Naive B cell (primary cell): ENCODE data around the gene TPM4. TPM values are rescaled to one million over a fixed set of nuclear protein-coding genes. Genes with fewer than 3 reads are reported as not detected.
A peak's percentile ranks its signal among the peaks of the same experiment; 100 is the strongest.
"Not testable (repeated sequence)": the region's sequence is repeated elsewhere in the genome, so short reads cannot be mapped to it uniquely, and the experiment has no call there.

Source experiments
- ATAC-seq, 2 donors: fragments of 150-1000 bp; cut with Tn5 transposase; 2 replicates each; pipeline ENCODE4 v1.10.0; 2021; ENCODE audit warnings: low read depth in 2 of 2, mild to moderate bottlenecking in 2 of 2, moderate library complexity in 2 of 2
- DNase-seq: peaks from one replicate; pipeline ENCODE4 v3.0.0; 2022
- H3K27ac Mint-ChIP-seq, 6 donors: one replicate each; pipeline ENCODE4 v1.8.0; 2020 to 2022; ENCODE audit warnings: mild to moderate bottlenecking in 6 of 6, mixed read lengths in 6 of 6, moderate library complexity in 5 of 6, inconsistent platforms in 2 of 6
- H3K27me3 Mint-ChIP-seq, 3 donors: one replicate each; pipeline ENCODE4 v1.8.0; 2021 to 2022; ENCODE audit warnings: mixed read lengths in 3 of 3, mild to moderate bottlenecking in 1 of 3
- H3K36me3 Mint-ChIP-seq, 2 donors: one replicate each; pipeline ENCODE4 v1.8.0; 2020 to 2022; ENCODE audit warnings: mixed read lengths in 2 of 2, inconsistent platforms in 1 of 2, mild to moderate bottlenecking in 1 of 2
- H3K4me1 Mint-ChIP-seq, 3 donors: one replicate each; pipeline ENCODE4 v1.8.0; 2020 to 2022; ENCODE audit warnings: mixed read lengths in 3 of 3, inconsistent platforms in 1 of 3, mild to moderate bottlenecking in 1 of 3, moderate library complexity in 1 of 3
- H3K4me3 Mint-ChIP-seq, 8 donors: one replicate each; pipeline ENCODE4 v1.8.0; 2020 to 2022; ENCODE audit warnings: mild to moderate bottlenecking in 8 of 8, mixed read lengths in 8 of 8, moderate library complexity in 8 of 8, inconsistent platforms in 2 of 8
- H3K9me3 Mint-ChIP-seq, 7 donors: one replicate each; pipeline ENCODE4 v1.8.0; 2020 to 2022; ENCODE audit warnings: mixed read lengths in 7 of 7, mild to moderate bottlenecking in 5 of 7, inconsistent platforms in 2 of 7, moderate library complexity in 1 of 7
- polyA plus RNA-seq, 6 donors: library from polyadenylated mRNA; unstranded; fragments of 300-500 nt; fragmentation: Illumina TruSeq; gene quantifications; one replicate each; pipeline ENCODE4 v1.2.3, GENCODE V29; 2021; ENCODE audit warnings: low read depth in 6 of 6

Gene TPM4
- polyA plus RNA-seq, 6 donors from 2014 or later: 53.6 to 85.7 (median 76.7) TPM

DNA sequence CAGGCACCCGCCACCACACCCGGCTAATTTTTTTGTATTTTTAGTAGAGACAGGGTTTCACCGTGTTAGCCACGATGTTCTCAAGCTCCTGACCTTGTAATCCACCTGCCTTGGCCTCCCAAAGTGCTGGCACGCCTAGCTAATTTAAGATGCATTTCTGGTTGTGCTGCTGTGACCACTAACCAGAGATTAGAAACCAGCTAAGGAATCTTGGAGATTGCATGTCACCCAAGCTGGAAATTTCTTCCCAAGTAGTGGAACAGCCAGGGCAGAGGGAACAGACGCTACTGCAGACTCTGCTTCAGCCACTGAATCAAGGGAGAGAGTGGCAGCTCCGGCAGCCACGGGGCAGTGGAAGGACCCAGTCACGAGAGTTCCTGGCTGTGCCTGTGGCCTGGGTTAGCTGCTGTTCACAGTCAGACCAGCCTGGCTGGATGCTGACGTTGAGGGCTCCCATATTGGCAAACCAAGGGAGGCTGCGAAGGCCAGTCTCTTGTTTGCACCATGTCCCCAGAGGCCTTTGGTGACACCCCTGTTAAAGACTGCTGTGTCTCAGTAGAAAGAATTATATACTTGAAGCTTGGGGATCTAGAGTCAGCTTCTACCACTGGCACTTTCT lies 7.9 kb downstream of the TPM4 start:
- no peak for DNase-seq
- H3K4me3 Mint-ChIP-seq: peak overlapping the region in 1 of 8 donors; percentile 76
- H3K36me3 Mint-ChIP-seq: peaks cover 8 to 12% of the 10 kb centered on the region in 2 donors

DNA sequence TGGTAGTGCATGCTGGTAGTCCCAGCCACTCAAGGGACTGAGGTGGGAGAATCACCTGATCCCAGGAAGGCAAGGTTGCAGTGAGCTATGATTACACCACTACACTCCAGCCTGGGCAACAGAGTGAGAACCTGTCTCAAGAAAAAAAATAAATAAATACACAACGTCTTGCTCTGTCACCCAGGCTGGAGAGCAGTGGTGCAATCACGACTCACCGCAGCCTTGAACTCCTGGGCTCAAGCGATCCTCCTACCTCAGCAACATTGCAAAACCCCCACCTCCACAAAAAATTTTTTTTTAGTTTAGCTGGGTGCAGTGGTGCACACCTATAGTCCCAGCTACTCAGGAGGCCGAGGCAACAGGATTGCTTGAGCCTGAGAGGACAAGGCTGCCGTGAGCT lies 8.8 kb downstream of the TPM4 start:
- peak overlapping the region in 2 of 6 donors; percentile 95 to 96 for H3K27ac Mint-ChIP-seq
- no peaks in the 10 kb centered on the region for H3K9me3 Mint-ChIP-seq
- no peaks in the 10 kb centered on the region for H3K27me3 Mint-ChIP-seq
- peaks cover 8 to 16% of the 10 kb centered on the region in 2 donors for H3K36me3 Mint-ChIP-seq
- peaks cover 21 to 56% (median 42%) of the 10 kb centered on the region in 3 donors for H3K4me1 Mint-ChIP-seq
- H3K4me3 Mint-ChIP-seq: no peak overlapping the region
- no peak for DNase-seq
- ATAC-seq: no peak

More for the DNA sequence above, 7.9 kb downstream of the TPM4 start:
- Mint-ChIP-seq H3K27me3 (no peaks in the 10 kb centered on the region), H3K9me3 (no peaks in the 10 kb centered on the region), H3K4me1 (peaks cover 25 to 65% (median 52%) of the 10 kb centered on the region in 3 donors), H3K27ac (peak overlapping the region in 4 of 6 donors; percentile 9 to 63 (median 55))
- no peak for ATAC-seq

GRCh38 chr19:16087404-16087803 lies 11.1 kb downstream of the TPM4 start:
- Mint-ChIP-seq H3K27ac (peak overlapping the region in 2 of 6 donors; percentile 18 to 87), H3K4me1 (peaks cover 16 to 39% (median 26%) of the 10 kb centered on the region in 3 donors), H3K36me3 (peaks cover 13 to 16% of the 10 kb centered on the region in 2 donors)
- DNase-seq, H3K9me3 Mint-ChIP-seq, ATAC-seq, H3K4me3 Mint-ChIP-seq, H3K27me3 Mint-ChIP-seq: not testable (repeated sequence)

- Mint-ChIP-seq H3K9me3 (no peaks in the 10 kb centered on the region), H3K27me3 (no peaks in the 10 kb centered on the region), H3K36me3 (peaks cover 17 to 18% of the 10 kb centered on the region in 2 donors), H3K4me3 (no peak overlapping the region), H3K4me1 (peaks cover 16 to 37% (median 26%) of the 10 kb centered on the region in 3 donors), H3K27ac (peak overlapping the region in 2 of 6 donors; percentile 18 to 87)
- ATAC-seq (no peak), DNase-seq (no peak)
Measured at GRCh38 chr19:16087940-16088339, 11.6 kb downstream of the TPM4 start.

DNA sequence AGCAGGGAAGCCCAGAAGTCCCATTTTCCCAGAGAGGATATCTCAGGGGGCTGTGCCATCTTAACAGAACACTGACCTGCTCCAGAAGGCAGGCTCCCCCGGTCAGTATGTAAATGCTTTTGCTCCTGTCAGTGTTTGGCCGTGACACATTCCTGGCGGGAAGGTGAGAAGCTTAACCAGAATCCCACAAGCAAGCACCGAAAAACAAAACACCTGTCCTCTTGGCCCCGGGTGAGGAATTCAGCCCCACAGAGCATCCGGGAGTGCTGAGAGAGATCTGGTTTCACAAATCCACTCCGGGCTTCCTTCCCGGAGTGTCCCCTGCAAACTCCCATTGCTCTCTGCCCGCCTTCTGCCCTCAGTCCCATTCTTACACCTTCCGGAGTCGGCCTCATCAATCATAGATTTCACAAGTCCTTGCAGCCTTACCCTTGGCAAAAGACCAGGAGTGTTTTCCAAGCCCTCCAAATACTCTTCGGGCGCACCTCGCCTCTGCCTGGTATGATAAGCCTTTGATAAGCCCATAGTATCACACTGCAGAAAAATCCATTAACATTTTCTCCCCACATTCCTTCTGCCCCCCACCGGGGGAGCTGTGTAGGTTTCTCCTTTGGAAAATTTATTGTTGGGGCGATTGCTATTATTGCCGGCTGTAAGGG lies 12.2 kb downstream of the TPM4 start:
- no peaks in the 10 kb centered on the region for H3K27me3 Mint-ChIP-seq
- peak overlapping the region in 2 of 8 donors; percentile 22 to 72 for H3K4me3 Mint-ChIP-seq
- H3K36me3 Mint-ChIP-seq: peaks cover 22 to 24% of the 10 kb centered on the region in 2 donors
- peaks cover 16 to 34% (median 26%) of the 10 kb centered on the region in 3 donors for H3K4me1 Mint-ChIP-seq
- ATAC-seq: no peak
- H3K27ac Mint-ChIP-seq: peak overlapping the region in 5 of 6 donors; percentile 42 to 88 (median 59)
- no peak for DNase-seq
- H3K9me3 Mint-ChIP-seq: no peaks in the 10 kb centered on the region

DNA sequence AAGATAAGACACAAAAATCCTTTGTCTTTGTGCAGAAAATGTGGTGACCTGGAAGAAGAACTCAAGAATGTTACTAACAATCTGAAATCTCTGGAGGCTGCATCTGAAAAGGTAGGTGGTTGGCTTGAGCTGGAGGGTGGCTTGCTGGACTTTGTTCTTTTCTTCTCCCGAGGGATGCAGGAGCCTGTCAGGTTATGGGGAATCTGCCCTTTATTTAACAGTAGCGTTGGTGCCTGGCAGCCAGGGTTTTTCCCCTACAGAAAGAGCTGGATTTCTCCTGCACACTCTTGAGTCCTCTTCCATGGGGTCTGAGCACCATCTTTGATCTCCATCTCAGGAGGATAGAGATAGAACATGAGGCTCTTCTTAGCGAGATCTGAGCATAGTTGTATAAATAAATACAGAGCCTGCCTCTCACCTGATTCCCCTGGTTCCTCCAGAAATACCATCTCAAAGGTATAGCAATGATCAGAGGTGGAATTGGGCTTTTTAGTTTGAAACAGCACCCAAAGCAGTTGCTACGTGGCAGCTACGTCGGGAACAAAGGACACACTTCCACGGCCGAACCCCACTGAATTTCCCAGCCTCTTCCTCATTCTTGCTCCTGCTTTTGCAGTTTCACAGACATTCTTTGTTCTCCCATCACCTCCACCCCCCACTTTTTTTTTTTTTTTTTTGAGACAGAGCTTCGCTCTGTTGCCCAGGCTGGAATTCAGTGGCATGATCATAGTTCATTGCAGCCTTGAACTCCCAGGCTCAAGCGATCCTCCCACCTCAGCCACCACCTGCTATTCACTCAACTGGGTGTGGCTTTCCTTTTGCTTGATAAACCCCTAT lies 12.9 kb downstream of the TPM4 start:
- Mint-ChIP-seq H3K9me3 (no peaks in the 10 kb centered on the region), H3K4me3 (peak overlapping the region in 2 of 8 donors; percentile 35 to 72), H3K27ac (peak overlapping the region in 3 of 6 donors; percentile 51 to 88 (median 59)), H3K27me3 (no peaks in the 10 kb centered on the region), H3K36me3 (peaks cover 24 to 28% of the 10 kb centered on the region in 2 donors), H3K4me1 (peaks cover 16 to 32% (median 24%) of the 10 kb centered on the region in 3 donors)
- no peak for DNase-seq
- ATAC-seq: no peak

GRCh38 chr19:16091546-16092475 lies 15.5 kb downstream of the TPM4 start:
- Mint-ChIP-seq H3K4me3 (peak overlapping the region in 1 of 8 donors; percentile 21), H3K9me3 (no peaks in the 10 kb centered on the region), H3K27ac (peak overlapping the region in 3 of 6 donors; percentile 61 to 75 (median 70)), H3K36me3 (peaks cover 20 to 31% of the 10 kb centered on the region in 2 donors), H3K27me3 (no peaks in the 10 kb centered on the region), H3K4me1 (peaks cover 11 to 25% (median 12%) of the 10 kb centered on the region in 3 donors)
- DNase-seq (no peak), ATAC-seq (no peak)

DNA sequence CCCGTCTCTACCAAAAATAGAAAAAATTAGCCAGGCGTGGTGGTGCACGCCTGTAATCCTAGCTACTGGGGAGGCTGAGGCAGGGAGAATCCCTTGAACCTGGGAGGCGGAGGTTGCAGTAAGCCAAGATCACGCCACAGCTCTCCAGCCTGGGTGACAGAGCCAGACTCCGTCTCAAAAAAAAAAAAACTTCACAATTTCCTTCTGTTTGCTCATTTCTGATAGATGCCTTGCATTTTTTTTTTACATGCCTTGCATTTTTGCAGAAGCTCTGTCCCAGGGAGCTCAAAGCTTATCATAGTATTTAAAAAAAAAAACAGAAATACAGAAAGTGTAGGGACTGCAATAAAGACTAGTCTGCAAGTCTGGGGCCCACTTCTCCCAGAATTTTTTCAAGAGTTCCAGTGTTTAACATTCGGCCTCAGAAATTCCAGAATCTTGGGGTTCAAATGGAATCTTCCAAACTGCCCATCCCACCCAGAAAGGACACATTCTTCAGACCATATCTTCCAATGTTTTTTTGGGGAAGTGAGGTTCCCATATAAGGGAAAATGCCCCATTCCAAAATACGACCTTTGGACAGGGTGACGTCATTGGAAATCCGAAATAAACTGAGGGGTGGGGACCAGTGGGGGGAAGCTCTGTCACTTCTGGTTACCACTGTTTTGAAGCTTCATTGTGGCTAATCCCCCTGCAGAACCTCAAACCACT lies 18.2 kb downstream of the TPM4 start:
- H3K27me3 Mint-ChIP-seq: no peaks in the 10 kb centered on the region
- no peaks in the 10 kb centered on the region for H3K9me3 Mint-ChIP-seq
- H3K4me1 Mint-ChIP-seq: peaks cover 14 to 19% (median 18%) of the 10 kb centered on the region in 3 donors
- H3K36me3 Mint-ChIP-seq: peaks cover 14 to 41% of the 10 kb centered on the region in 2 donors
- DNase-seq: no peak
- peak overlapping the region in 4 of 6 donors; percentile 2 to 90 (median 75) for H3K27ac Mint-ChIP-seq
- peak in 1 of 2 donors; percentile 12 for ATAC-seq
- H3K4me3 Mint-ChIP-seq: no peak overlapping the region

DNA sequence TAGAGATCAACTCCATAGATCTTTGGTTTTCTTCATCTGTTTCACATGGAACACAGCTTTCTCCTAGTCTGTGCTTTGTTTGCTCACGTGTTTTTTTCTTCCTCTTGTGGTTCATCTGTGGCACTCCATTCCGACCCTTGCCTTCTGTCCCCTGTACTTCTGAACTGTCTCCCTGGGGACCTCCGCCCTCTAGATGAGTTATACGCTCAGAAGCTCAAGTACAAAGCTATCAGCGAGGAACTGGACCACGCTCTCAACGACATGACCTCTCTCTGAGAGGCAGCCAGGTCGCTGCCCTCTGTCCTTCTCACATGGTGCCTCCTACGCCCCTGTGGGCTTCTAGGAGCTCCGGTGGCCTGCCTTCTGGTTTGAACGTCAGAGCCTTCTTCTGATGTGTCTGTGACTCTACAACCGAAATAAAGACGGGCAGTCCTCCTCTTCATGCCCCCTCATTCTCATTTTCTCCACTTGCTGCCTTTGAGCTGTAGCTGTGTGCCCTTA lies 18.8 kb downstream of the TPM4 start:
- ATAC-seq: peak; percentile 16 to 36
- Mint-ChIP-seq H3K4me3 (peak overlapping the region in 1 of 8 donors; percentile 62), H3K27me3 (no peaks in the 10 kb centered on the region), H3K4me1 (peaks cover 14 to 19% (median 18%) of the 10 kb centered on the region in 3 donors), H3K9me3 (no peaks in the 10 kb centered on the region), H3K27ac (peak overlapping the region; percentile 2 to 90 (median 76)), H3K36me3 (peaks cover 14 to 41% of the 10 kb centered on the region in 2 donors)
- DNase-seq: no peak

DNA sequence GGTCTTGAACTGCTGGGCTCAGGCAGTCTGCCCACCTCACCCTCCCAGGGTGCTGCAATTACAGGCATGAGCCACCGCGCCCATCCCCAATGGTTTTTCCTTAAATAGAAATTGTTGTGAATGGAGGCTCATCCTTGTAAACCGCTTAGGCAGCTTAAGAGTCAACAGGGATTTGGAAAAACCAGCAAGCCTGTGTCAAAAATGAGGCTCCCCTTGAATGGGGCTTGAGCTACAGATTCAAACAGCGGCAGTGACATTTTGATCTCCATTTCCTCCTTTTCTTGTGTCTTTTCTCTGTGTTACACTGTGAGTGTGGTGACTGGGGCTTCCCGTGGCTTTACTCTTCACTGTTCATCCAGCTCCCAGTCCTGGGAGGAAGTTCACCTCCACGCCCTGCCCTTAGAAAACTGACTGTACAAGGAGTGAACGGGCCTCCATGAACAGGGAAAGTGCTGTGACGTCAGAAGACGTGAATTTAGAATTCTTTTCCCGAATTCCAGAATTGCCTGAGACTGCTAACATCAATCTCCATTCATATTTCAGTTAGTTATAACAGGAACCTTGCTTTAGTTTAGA lies 20.1 kb downstream of the TPM4 start:
- Mint-ChIP-seq H3K36me3 (peaks cover 19 to 47% of the 10 kb centered on the region in 2 donors), H3K9me3 (no peaks in the 10 kb centered on the region), H3K4me1 (peaks cover 14 to 19% (median 18%) of the 10 kb centered on the region in 3 donors), H3K4me3 (no peak overlapping the region), H3K27me3 (no peaks in the 10 kb centered on the region), H3K27ac (peak overlapping the region in 4 of 6 donors; percentile 3 to 82 (median 54))
- DNase-seq (no peak), ATAC-seq (no peak)

- Mint-ChIP-seq H3K4me3 (no peak overlapping the region), H3K36me3 (peaks cover 19 to 34% of the 10 kb centered on the region in 2 donors), H3K27me3 (no peaks in the 10 kb centered on the region), H3K4me1 (peaks cover 15 to 18% (median 18%) of the 10 kb centered on the region in 3 donors), H3K27ac (peak overlapping the region in 3 of 6 donors; percentile 52 to 93 (median 90)), H3K9me3 (no peaks in the 10 kb centered on the region)
- DNase-seq: no peak
- no peak for ATAC-seq
Measured at GRCh38 chr19:16098416-16098768, 22.1 kb downstream of the TPM4 start.
